HG03280 (cell line): Measurements from ENCODE around the gene WT1.

Experiments used
- ATAC-seq: cut with Tn5 transposase; IDR thresholded peaks from one replicate; pipeline ENCODE4 v1.9.1; 2021; ENCODE audit warnings: mild to moderate bottlenecking, moderate library complexity; ENCODE audit not compliant: unreplicated experiment

WT1 gene

DNA sequence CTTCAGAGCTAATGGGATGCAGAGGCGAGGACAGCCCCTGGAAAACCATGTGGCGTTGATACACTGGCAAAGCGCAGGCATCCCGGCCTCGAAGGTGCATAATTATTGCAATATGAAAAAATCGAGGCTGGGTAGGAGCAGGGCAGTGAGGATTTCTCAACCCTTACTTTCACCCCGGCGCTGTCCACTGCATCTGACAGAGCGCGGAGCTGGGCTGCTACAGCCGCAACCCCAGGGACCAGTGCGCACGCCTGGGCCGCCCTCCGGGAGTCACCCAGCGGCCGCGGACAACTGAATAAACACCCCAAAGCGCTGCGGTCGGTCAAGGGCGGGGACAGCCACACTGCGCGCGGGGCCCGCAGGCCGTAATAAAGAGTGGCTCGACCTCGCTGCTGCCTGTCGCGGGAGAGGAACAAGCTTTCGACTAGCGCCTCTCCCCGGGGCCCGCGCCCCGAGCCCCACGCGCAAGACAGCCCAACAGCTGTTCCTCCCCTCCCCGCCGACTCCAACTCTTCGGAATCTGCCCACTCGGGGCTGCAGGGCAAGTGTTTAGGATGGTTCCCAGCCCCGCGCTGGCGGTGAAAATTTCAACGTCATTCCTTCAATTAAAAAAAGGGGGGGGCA lies 3.6 kb upstream of the WT1 start:
- ATAC-seq = no peak

DNA sequence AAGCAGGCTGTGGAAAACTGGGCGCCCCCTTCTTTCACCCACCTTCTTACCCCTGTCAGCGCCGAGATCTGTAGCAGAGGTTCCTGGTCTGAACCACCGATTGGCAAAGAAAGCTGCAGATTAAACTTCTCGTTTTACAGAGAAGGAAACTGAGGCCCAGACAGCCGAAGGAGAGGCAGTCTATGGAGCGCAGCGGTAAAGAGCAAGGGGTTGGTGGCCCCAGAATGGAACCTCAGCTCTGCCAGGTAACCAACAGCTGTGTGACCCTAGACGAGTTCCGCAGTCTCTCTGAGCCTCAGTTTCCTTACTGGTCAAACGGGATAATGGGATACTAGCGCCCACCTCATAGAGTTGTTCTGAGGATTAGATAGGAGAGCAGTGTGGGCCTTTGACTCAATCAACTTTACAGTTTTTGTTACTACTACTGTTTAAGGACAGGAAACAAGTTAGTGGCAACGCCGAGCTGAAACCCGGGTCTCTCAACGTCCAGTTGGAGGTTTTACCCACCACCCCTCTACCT lies 3.1 kb upstream of the WT1 start:
- ATAC-seq = no peak

DNA sequence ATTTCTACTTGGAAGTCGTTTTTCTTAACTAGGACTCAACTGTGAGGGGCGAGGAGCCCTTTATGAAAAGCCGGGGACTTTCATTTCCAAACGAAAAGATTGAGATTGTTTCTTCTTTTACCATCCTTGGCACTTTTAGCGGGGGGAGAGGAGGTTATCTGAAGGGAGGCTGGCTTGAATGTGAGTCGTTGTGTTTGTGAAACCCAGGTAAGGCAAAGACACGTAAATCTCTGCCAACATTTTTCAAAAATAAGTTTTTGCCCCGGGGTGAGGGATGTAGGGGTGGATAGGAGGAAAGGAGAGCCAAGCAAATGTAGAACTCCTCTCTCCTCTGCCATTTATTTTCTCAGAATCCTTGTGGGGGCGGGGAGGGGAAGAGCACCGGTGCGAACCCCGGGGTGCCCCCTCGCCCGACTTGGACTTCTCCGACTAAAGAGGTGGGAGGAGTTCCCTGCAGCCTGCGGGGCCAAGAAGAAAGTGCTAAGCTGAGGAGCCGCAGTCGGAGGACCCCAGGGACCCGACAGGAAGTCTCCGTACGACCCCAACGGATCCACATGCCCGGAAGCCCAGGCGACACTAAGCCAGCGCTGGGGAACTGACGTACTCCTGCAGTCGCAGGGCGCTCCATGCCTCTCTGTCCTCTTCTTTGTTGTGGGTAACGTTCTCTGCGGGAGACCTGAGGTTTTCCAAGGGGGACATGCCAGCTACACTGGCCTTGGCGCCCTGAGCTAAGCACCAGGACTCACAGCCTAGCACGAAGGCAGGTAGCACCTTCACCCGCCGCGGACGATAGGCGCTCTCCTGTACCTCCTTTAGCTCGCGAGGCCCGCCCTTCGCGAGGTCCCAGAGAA lies 2.4 kb upstream of the WT1 start:
- ATAC-seq = no peak

DNA sequence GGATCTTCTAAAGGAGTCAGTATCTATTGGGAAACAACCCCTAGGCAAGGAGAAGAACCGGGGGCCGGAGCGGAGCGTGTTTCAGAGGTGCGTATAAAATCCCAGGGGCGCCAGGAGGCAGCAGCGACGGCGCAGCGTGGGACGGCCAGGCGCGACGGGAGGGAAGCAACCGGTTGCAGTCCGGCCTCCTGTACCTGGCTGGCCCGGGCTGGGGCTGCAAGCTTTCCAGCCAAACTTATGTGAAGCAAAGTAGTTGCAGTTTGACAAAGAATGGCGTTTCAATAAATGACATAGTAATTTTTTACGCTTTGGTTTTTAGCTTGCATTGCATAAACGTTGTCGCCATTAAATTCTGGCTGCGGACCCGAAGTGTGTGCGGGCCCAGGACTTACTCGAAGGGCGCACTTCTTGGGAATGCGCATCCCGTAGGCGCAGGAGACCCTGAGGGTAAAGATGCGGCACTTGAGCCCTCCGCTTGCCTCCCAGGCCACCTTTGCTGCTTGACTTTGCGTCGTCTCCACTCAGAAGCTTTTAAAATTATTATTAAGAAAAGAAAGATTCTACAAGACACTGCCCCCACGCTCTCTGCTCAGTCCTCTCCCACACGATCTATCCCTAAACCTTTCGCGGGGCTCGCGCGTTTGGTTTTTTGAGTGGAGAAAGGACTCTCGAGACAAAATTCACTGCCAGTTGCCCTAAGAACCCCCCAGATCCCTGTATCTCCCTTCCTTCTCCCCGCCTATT lies 1.6 kb upstream of the WT1 start:
- ATAC-seq = no peak

DNA sequence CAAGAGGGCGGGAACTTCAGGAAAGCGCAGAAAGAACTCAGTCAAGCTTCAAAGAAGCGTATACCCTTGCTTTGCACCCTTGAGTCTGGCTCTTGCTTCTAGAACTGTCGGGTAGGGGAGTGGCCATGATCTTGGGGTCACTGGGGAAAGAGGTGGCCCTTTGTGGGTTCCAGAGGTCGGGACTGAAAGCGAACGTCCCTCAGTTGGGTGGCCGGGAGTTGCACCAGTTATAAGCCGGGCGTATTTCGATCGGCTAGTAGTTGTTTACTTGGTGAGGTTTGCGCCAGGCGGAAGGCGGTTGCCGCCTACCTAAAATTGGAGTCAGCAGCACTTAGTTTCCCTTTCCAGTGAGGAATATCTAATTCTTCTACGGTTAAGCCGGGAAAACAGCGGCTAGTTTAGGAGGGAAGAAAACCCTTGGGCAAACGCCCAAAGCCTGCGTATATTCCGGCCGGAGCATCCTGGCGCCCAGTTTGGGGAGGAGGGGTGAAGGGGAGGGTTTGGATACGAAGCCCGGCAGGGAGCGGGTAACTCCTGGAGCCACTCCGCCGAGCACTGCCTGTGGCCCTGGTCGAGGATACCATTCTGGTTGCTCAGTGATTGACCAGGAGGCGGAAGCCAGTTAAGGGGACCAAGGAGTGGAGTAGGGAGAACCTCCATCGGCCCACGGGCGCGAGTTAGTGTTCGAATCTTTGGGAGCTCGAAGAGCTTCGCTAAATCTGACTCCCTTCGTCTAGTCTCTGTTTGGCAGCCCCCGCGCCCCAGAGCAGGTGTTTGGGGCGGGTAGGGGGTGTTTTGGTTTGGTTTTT lies 807 bp upstream of the WT1 start:
- ATAC-seq = no peak

DNA sequence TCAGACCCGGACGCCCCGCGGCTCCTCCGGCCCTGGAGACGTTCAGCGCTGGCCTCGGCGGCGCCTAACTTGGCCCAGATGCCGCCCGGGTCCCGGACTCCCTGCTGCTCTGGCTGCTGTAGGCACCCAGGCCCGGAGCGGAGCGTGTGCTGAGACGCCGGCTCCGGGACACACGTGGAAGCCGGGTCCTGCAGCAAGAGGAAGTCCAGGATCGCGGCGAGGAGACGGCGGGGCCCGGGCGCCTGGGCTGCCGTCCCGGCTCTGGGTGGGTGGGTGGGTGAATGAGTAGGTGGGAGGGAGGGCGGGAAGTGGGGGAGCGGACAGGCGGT lies 223 bp downstream of the WT1 start:
- no peak for ATAC-seq

DNA sequence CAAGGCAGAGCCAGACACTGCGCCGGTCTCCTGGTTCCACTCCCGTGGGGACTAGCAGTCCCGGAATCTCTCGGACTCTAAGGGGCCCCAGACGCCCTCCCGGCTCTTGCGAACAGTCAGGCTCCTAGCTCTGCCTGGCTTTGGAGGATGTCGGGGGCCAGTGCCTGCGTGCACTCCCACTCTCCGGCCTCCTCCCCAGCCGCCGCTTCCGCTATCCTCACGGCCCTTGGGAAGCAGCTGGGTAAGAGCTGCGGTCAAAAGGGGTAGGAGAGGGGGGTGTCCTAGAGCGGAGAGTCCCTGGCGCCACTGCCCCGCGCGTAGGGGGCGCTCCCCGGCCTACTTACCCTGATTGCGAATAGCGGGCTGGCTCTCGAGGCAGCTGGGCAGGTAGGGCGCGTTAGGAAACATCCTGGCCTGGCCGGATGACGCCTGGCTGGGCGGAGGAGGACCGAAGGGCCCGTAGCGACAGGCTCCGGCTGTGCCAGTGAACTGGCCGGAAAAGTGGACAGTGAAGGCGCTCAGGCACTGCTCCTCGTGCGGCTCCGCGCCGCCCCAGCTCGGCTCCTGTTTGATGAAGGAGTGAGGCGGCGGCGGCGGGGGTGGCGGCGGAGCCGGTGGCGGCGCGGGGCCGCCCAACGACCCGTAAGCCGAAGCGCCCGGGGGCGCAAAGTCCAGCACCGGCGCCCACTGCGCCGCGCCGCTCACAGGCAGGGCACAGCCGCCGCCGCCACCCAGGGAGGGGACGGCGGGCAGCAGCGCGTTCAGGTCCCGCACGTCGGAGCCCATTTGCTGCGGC lies 785 bp downstream of the WT1 start:
- ATAC-seq = no peak

DNA sequence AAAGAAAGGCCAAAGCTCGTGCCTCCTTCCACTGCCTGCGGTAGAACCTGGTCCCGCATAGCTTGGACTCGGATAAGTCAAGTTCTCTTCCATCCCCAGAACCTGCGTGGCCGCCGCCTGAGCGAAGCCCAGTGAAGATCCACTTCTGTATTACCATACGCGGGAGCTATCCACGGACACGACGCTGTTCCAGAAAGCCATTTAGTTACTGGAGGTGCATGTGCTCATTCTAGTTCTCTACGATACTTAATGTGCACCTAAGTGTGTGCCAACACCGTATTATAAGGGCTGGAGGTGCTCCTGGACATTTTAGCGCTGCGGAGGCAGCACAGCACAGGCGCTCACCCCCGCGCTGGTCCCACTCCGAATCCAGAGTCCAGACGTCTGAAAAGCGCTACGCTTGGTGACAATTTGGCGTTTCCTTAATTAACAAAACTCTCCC lies 1.4 kb downstream of the WT1 start:
- no peak for ATAC-seq

DNA sequence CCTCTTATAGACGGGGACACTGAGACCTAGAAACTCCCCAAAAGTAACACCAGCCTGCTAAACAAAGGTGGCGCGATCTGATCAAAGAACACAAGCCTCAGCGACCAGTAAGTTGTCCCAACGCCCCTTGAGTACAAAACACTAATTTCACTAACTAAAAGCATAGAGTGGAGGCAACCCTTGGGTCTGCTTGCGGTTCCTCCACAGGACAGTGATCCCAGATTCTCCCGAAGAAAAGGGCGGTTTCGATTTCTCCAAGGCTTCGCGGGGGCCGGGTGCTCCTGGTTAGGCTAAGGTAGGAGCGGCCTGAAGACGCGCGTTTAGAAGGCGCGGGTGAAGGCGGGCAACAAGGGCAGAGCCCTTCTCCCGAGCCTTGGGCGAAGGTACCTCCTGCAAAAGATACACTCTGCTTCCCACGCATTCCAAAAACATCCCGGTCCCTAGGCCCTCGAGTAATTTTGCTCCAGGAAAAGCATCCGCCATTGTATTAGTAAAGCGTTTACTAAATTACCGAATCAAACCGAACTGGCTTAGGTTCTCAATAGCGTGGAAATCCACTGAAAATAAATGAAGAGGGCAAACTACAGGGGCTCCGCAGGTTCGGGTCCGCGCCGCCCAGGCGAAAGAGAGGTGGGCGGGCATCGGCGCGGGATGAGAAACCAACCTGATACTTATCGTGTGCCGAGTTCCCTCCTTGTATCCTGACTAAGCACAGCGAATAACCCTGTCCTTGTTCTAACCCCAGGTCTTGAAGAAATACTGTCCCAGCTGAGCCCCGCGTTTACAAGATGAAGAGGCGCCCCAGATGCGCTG lies 2.0 kb downstream of the WT1 start:
- no peak for ATAC-seq

DNA sequence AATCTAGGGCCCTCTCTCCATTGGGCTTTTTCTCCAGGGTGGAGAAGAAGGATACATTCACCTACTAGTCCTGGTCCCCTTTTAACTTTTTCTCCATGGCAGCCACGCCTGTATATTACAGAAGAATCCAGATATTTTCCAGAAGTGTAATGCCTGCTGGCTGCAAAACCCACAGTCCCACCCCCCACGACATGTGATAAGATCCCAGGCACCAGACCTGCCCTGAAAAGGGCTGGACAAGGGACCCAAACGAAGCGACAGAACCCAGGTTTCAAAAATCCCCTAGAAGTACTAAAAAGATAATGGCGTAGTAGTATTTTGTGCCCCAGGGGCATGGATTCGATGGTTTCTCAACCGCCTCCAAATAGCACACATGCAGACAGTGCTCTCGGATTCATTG lies 2.8 kb downstream of the WT1 start:
- ATAC-seq = no peak

DNA sequence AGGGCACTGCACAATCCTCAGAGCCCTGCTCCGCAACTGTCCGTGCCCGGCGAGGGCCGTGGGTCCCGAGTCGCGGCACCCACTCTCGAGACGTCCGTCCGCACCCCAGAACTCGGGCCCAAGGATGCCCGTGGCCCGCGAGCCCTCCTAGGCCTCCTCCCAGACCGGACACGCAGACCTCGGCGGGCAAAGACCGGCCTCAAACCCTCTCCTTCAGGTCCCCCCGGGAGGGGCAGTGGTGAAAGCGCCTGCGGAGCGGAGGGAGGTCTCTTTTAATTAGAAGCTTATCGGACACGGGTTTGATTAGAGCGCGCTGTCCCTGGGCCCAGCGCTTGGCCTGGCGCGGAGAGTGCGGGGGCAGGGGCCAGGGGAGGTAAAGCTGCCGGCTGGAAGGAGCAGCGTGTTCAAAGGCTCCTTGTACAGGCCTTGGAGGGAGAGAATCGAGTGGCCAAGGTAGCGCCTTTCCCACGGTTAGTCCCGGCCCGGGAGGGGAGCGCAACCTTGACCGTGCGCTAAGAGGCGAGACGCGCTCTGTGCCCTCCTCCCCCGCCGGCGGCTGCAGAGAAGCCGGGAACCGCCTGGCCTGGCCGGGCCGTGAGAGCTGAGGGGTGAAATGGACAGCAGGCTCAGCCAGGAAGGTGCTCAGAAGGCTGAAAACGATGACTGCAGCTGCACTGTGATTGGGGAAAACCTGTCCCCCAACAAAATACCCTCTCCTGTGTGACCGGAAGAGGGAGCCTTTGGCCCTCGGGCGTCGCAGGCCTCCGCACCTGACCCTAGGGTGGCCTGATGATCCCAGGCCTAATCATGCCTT lies 4.6 kb downstream of the WT1 start:
- ATAC-seq = no peak

DNA sequence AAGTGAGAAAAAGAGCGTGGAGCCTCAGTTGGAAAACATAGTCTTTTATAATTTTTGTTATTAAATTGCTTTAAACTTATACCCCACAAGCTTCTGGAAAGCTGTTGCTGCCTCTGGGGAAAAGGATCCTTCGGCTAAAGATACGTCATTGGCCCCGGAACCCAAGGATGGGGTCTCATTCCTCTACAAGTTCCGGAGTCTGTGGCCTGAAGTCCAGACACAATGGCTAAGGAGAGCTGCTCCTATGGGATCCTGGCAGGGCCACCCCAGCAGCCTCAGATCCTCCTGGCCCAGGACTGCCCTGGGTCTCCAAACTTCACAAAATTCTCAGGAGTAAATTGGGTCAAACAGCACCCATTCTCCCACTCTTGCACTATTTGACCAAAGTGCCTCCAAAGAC lies 5.9 kb downstream of the WT1 start:
- ATAC-seq = no peak

DNA sequence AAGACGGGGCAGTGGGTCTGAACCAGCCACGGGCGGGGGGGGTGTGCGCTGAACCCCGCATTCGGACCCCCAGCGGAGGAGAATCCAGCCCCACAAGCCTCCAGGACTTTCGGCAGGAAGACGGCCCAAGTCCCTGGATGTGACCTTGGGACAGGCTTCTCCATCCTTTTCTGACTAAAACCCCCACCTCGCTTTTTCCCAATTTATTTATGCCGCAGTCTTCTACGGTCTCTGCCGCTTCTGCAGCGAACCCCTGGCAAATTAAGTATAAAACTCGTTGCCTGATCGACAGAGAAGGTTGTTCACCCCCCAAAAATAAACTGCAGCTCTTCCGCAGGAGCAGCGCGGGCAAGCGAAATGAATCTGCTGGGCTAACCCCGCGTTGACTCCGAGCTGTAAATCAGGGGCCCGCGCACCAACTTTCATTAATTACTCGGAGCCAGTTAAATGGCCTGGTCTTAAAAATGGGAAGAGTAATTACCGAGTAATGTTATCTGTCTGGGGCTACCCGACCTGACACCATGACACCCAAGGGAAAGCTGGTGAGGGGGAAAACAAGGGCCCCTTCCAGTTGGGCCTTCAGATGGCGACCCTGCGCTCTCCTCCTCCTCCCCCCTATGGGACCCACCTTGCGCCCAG lies 6.6 kb downstream of the WT1 start:
- no peak for ATAC-seq

DNA sequence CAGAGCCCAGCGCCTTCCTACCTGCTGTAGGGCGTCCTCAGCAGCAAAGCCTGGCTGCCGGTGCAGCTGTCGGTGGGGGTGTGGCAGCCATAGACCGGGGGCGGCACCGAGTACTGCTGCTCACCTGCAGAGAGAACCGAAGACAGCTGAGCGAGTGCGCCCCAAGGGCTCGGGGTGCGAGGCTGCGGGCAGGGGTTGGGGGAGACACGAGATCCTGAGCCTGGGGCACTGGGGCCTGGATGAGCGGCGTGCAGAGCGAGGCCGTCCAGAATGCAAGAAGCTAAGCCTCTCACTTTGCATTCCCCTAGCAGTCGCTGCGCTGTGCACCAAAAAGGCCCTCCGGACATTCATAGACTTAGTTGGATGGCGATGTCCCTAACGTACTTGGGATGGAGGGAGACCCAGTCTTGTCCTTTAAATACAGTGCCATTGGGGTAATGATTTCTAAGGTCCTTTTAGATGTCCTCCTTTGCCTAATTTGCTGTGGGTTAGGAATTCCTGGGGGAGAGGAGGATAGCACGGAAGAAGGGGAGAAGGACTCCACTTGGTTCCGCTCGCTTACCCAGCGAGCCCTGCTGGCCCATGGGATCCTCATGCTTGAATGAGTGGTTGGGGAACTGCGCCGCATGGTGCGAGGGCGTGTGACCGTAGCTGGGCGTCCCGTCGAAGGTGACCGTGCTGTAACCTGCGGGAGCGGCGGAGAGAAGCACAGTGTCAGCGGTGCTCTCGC lies 7.2 kb downstream of the WT1 start:
- no peak for ATAC-seq

DNA sequence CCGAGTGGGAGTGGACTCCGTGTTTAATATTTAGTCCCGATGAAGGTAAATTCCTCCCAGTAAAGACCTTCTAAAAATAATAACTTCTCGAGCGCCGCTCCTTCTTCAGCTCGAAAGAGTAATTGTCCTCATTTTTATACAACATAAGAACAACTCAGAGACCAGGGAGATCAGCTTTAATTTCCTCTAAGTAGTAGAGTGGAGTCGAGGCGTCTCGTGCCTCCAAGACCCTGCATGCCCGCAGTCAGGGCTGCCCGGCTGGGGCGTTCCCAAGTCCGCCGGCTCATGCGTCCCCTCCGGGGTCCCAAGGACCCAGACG lies 7.8 kb downstream of the WT1 start:
- ATAC-seq = no peak

DNA sequence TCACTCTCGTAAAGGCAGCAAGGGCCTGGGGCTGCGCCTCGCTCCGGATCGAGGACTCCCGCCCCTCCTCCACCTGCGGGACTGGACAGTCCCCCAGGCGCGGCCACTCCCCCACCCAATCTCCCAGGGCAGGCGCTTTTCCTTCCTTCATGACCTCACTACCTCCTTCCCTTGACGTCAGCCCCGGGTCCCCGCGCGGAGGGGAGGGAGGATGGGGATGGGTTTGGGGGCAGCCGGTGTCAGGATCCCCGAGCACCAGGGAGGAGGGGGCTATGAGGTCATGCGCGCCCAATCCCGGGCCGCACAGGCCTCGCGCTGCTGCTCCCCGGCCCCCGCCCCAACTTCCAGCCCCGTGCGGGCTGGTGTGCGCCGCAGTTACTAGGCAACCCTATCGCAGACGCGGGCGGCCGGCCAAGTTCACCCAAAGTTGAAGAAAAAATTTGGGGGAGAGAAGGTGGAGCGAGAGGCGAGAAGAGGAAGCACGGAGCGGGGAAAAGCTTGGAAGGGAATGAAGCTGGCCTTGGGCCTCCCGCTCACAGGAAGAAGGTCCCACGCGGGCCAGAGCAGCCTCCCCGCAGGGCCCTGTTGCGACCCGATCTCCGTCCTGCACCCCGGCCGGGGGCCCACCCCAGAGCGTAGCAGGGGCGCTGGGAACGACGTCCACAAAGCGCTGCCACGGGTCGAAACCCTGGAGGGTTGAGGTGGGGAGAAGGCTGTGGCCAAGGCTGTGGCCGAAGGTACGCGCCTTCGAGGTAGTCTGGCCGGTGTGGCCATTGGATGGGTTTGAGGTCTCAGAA lies 8.3 kb downstream of the WT1 start:
- ATAC-seq = no peak

DNA sequence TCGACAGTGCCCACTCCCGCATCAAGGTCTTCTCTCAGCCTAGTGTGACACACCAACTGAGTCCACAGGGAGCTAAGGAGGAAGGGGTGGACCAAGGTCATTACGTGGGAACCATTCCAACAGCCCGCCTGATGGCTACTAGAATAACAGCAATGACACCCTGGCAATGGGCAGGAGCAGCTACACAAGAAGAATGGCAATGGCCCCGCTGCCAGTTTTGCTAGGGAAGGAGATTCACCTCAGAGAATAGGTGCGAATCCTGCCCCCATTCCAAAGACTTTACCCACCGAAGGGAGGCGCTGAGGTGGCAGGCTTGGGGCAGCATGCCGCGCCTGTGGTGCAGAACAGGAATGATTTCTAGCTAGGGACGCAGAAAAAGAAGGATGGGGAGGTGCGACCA lies 9.1 kb downstream of the WT1 start:
- ATAC-seq = no peak
